ENCODE measurements around the gene KMT2C. TPM values are rescaled to one million over a fixed set of nuclear protein-coding genes. Genes with fewer than 3 reads are reported as not detected.
"Not testable (repeated sequence)": the region's sequence is repeated elsewhere in the genome, so short reads cannot be mapped to it uniquely, and the experiment has no call there.

Gene KMT2C
- total and polyA plus RNA-seq, 11 donors = 8.4 to 62.4 (median 42.2) TPM

DNA sequence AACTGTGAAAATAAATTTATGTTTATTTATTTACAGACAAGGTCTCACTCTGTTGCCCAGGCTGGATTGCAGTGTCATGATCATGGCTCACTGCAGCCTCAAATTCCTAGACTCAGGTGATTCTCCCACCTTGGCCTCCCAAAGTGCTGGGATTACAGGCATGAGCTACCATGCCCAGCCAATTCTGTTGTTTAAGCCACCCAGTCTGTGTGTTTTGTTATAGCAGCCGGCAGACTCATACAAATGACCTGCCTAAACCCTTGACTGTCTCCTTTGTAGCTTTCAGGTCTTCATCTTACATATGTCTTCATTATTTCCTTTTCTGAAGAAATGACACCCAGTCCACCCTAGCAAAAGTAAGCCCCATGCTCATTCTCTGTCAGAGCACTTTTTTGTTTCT lies 43.8 kb upstream of the KMT2C start:
- no peak for DNase-seq
- H3K4me1 ChIP-seq = no peaks in the 10 kb centered on the region
- intact Hi-C loops (cut with DNase I) = no loop called here
- WGBS, 4 donors = 93 to 99% (median 95%) methylated on average over 1 of the region's 1 CpG
- TF ChIP-seq, protein P1, sequence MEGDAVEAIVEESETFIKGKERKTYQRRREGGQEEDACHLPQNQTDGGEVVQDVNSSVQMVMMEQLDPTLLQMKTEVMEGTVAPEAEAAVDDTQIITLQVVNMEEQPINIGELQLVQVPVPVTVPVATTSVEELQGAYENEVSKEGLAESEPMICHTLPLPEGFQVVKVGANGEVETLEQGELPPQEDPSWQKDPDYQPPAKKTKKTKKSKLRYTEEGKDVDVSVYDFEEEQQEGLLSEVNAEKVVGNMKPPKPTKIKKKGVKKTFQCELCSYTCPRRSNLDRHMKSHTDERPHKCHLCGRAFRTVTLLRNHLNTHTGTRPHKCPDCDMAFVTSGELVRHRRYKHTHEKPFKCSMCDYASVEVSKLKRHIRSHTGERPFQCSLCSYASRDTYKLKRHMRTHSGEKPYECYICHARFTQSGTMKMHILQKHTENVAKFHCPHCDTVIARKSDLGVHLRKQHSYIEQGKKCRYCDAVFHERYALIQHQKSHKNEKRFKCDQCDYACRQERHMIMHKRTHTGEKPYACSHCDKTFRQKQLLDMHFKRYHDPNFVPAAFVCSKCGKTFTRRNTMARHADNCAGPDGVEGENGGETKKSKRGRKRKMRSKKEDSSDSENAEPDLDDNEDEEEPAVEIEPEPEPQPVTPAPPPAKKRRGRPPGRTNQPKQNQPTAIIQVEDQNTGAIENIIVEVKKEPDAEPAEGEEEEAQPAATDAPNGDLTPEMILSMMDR (IDR thresholded peaks at IDR 0.05) = no peak
- TF ChIP-seq POLR2A (IDR thresholded peaks at IDR 0.05) = no peak
- H3K27ac ChIP-seq = no peak overlapping the region
- no peak for ATAC-seq
- H3K4me3 ChIP-seq = no peak overlapping the region
- H3K9me3 ChIP-seq = no peaks in the 10 kb centered on the region
- H3K36me3 ChIP-seq = no peaks in the 10 kb centered on the region
- H3K27me3 ChIP-seq = no peaks in the 10 kb centered on the region

DNA sequence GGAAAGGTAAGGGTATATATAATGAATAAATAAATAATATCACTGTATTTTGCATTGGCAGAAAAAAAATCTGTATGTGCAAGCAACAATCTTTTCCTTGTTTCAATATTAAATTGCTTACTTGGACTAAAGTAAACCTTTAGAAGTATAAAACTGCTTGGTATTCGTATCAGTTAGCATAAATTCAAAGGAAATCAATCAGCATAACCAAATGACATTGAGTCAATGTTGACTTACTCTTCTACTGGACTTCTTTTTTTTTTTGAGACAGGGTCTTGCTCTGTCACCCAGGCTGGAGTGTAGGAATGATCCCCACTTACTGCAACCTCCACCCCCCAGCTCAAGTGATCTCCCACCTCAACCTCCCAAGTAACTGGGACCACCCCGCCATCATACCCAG lies 42.3 kb upstream of the KMT2C start:
- ATAC-seq (no peak), DNase-seq (no peak)
- Histone ChIP-seq H3K4me3 (no peak overlapping the region), H3K27ac (no peak overlapping the region), H3K27me3 (no peaks in the 10 kb centered on the region), H3K4me1 (no peaks in the 10 kb centered on the region), H3K9me3 (no peaks in the 10 kb centered on the region), H3K36me3 (no peaks in the 10 kb centered on the region)
- intact Hi-C loops (cut with DNase I) = no loop called here
- WGBS, 4 donors = 93 to 98% (median 95%) methylated on average over 2 of the region's 2 CpGs
- TF ChIP-seq, protein P1 (IDR thresholded peaks at IDR 0.05) = no peak
- no peak for TF ChIP-seq POLR2A (IDR thresholded peaks at IDR 0.05)

GRCh38 chr7:152477079-152477478 lies 41.3 kb upstream of the KMT2C start:
- ATAC-seq (no peak), DNase-seq (no peak)
- 84 to 96% (median 92%) methylated on average over 2 of the region's 2 CpGs for WGBS, 4 donors
- no peaks in the 10 kb centered on the region for H3K36me3 ChIP-seq
- TF ChIP-seq, protein P1 (IDR thresholded peaks at IDR 0.05) = no peak
- no peak for TF ChIP-seq POLR2A (IDR thresholded peaks at IDR 0.05)
- no peak overlapping the region for H3K27ac ChIP-seq
- no peaks in the 10 kb centered on the region for H3K27me3 ChIP-seq
- intact Hi-C loops (cut with DNase I) = no loop called here
- no peaks in the 10 kb centered on the region for H3K9me3 ChIP-seq
- H3K4me3 ChIP-seq = no peak overlapping the region
- no peaks in the 10 kb centered on the region for H3K4me1 ChIP-seq

DNA sequence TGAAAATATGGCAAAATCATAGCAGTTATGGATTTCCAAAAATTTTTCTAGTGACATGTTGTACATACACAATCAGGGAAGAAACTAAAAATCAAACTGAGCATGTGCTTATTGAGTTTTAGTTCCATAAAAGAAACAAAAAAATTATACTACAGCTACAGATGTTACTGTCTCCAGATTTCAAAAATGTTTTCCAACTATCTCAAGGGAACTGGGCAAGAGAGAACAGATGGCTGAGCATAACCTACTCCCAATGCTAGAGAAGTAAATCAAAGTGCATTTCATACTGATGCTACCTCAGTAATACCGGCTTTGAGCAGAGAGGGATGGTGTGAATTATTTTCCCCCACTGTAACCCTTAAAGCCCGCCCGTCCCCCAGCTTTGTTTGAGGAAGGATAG lies 40.7 kb upstream of the KMT2C start:
- WGBS, 4 donors = 83 to 91% (median 89%) methylated on average over 3 of the region's 3 CpGs
- Histone ChIP-seq H3K36me3 (no peaks in the 10 kb centered on the region), H3K9me3 (no peaks in the 10 kb centered on the region), H3K4me1 (no peaks in the 10 kb centered on the region), H3K27ac (no peak overlapping the region), H3K27me3 (no peaks in the 10 kb centered on the region), H3K4me3 (no peak overlapping the region)
- TF ChIP-seq POLR2A (IDR thresholded peaks at IDR 0.05) = no peak
- TF ChIP-seq, protein P1 (IDR thresholded peaks at IDR 0.05) = no peak
- ATAC-seq = no peak
- no peak for DNase-seq
- intact Hi-C loops (cut with DNase I) = no loop called here

- H3K9me3 ChIP-seq; H3K27ac ChIP-seq; DNase-seq; H3K4me1 ChIP-seq; ATAC-seq; intact Hi-C loops (cut with DNase I); H3K4me3 ChIP-seq; H3K27me3 ChIP-seq; H3K36me3 ChIP-seq: not testable (repeated sequence)
- 93 to 98% (median 97%) methylated on average over 8 of the region's 8 CpGs for WGBS, 4 donors
These were observed 35.3 kb upstream of the KMT2C start for GRCh38 chr7:152471023-152471620.

GRCh38 chr7:152470251-152471022 lies 34.6 kb upstream of the KMT2C start:
- H3K9me3 ChIP-seq; H3K27me3 ChIP-seq; H3K36me3 ChIP-seq; intact Hi-C loops (cut with DNase I); H3K27ac ChIP-seq; H3K4me1 ChIP-seq; ATAC-seq; DNase-seq; H3K4me3 ChIP-seq: not testable (repeated sequence)
- WGBS, 4 donors = 69 to 77% (median 76%) methylated on average over 7 of the region's 7 CpGs

DNA sequence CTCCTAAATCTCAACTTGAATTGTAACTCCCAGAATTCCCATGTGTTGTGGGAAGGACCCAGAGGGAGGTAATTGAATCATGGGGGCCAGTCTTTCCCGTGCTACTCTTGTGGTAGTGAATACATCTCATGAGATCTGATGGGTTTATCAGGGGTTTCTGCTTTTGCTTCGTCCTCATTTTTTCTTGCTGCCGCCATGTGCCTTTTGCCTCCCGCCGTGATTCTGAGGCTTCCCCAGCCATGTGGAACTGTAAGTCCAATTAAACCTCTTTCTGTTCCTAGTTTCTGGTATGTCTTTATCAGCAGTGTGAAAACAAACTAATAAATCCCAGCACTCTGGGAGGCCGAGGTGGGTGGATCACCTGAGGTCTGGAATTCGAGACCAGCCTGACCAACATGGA lies 33.8 kb upstream of the KMT2C start:
- H3K4me3 ChIP-seq, H3K27me3 ChIP-seq, H3K4me1 ChIP-seq, H3K36me3 ChIP-seq, ATAC-seq, H3K9me3 ChIP-seq, DNase-seq, H3K27ac ChIP-seq: not testable (repeated sequence)
- WGBS, 4 donors = 84 to 97% (median 89%) methylated on average over 7 of the region's 7 CpGs
- intact Hi-C loops (cut with DNase I) = loop anchor here in 8 of 10 donors (5.0 to 10.0 kb wide), 6 partner anchors 105 to 225 kb away; partner anchors contain the start of gene XRCC2 (in 3 of the 8)
